HepG2 (cell line): Measurements from ENCODE around the gene KRT73. TPM values are rescaled to one million over a fixed set of nuclear protein-coding genes. Genes with fewer than 3 reads are reported as not detected.

Experiments used
- ATAC-seq: fragments of 200-7000 bp; cut with Tn5 transposase; 3 replicates; pipeline ENCODE4 v1.9.1; 2020; ENCODE audit warnings: mild to moderate bottlenecking, moderate library complexity
- BruUV-seq: library from RNA; stranded (reverse); fragments of 400-500 nt; replicated peaks from 2 replicates; lab custom pipeline; 2021; lab: Mats Ljungman, UMichigan
- CTCF ChIA-PET: fragments of 300-600 bp; formaldehyde crosslinking; extraction: SDS; loops from one replicate; lab custom pipeline; 2021; ENCODE audit warnings: low total read pairs, inconsistent platforms, low intra/inter-chr PET ratio; lab: Yijun Ruan, JAX
- POLR2A ChIA-PET: fragments of 350-600 bp; sonication (Branson Sonifier 250); formaldehyde crosslinking; loops from one replicate; lab custom pipeline; 2020; ENCODE audit warnings: antibody characterized with exemption, inconsistent platforms; lab: Yijun Ruan, JAX
- DNase-seq: peaks from one replicate; pipeline ENCODE4 v3.0.0-alpha.2; 2015; ENCODE audit warnings: low spot score
- FAIRE-seq: peaks from 3 replicates; lab custom pipeline; 2011; peaks lifted over from hg19 to GRCh38; lab: Jason Lieb, UNC
- H2AFZ ChIP-seq: one replicate; pipeline ENCODE4 v1.6.1; 2011; ENCODE audit warnings: low read length, inconsistent platforms
- H3K27ac ChIP-seq: fragments of 300-600 bp; 3 replicates; pipeline ENCODE4 v1.8.0; 2011; ENCODE audit warnings: mixed run types, mild to moderate bottlenecking, mixed read lengths, low read length, inconsistent platforms; ENCODE audit not compliant: insufficient read depth; ENCODE audit errors: extremely low read length
- H3K27me3 ChIP-seq, 2 experiments: fragments of 200-600 bp in 1 of 2; 2 replicates in 1 of 2; 3 replicates in 1 of 2; pipeline versions ENCODE4 v1.6.0 to v1.8.0; 2011; ENCODE audit warnings: low read length in 2 of 2, mild to moderate bottlenecking in 2 of 2, moderate library complexity in 2 of 2, inconsistent platforms in 1 of 2; ENCODE audit not compliant: insufficient read depth in 2 of 2, control insufficient read depth in 1 of 2
- H3K36me3 ChIP-seq, 2 experiments: fragments of 200-600 bp in 1 of 2; replicated peaks in 1 of 2; 2 replicates in 1 of 2; 3 replicates in 1 of 2; pipeline versions ENCODE4 v1.5.1 to v1.8.0; 2011; ENCODE audit warnings: low read length in 2 of 2, inconsistent platforms in 1 of 2; ENCODE audit not compliant: insufficient read depth in 2 of 2, control insufficient read depth in 1 of 2
- H3K4me1 ChIP-seq: 2 replicates; pipeline ENCODE4 v1.5.1; 2012; ENCODE audit warnings: low read length, inconsistent platforms; ENCODE audit not compliant: insufficient read depth
- H3K4me2 ChIP-seq: 2 replicates; pipeline ENCODE4 v1.6.0; 2011; ENCODE audit warnings: low read depth, low read length, inconsistent platforms
- H3K4me3 ChIP-seq, 3 experiments: fragments of 200-600 bp in 1 of 3; sonication (generic), shearing (Covaris generic) in 1 of 3; replicated peaks in 1 of 3; 2 replicates each; pipeline ENCODE4 v1.5.1; 2011 to 2016; ENCODE audit warnings: low read length in 3 of 3, inconsistent platforms in 2 of 3, low read depth in 2 of 3, mild to moderate bottlenecking in 2 of 3, control low read depth in 1 of 3, mixed read lengths in 1 of 3; ENCODE audit not compliant: insufficient read depth in 1 of 3
- H3K79me2 ChIP-seq: one replicate; pipeline ENCODE4 v1.6.1; 2011; ENCODE audit warnings: low read length, inconsistent platforms; ENCODE audit not compliant: insufficient read depth
- H3K9ac ChIP-seq: 2 replicates; pipeline ENCODE4 v1.6.0; 2011; ENCODE audit warnings: mild to moderate bottlenecking, low read depth, low read length, inconsistent platforms; ENCODE audit not compliant: insufficient read depth
- H3K9me3 ChIP-seq: 2 replicates; pipeline ENCODE4 v1.5.1; 2012; ENCODE audit warnings: mild to moderate bottlenecking, low read length
- H4K20me1 ChIP-seq: 2 replicates; pipeline ENCODE4 v1.6.0; 2011; ENCODE audit warnings: inconsistent platforms, mild to moderate bottlenecking, low read length, moderate library complexity; ENCODE audit not compliant: insufficient read depth
- GATAD1 ChIP-seq: IDR thresholded peaks from 2 replicates; pipeline ENCODE4 v1.6.1; 2016; ENCODE audit warnings: missing genetic modification reagents, missing compliant biosample characterization
- GFI1 ChIP-seq: sonication (generic); formaldehyde crosslinking; IDR thresholded peaks from 2 replicates; pipeline ENCODE4 v1.5.0; 2020; ENCODE audit warnings: missing genetic modification reagents, mild to moderate bottlenecking, borderline replicate concordance
- KLF9 ChIP-seq: IDR thresholded peaks from 2 replicates; pipeline ENCODE4 v1.6.1; 2016; ENCODE audit warnings: low read depth
- XRCC5 ChIP-seq: fragments of 200-400 bp; formaldehyde crosslinking; optimal IDR thresholded peaks from 2 replicates; pipeline ENCODE3; 2017; ENCODE audit warnings: mild to moderate bottlenecking, low read length
- YY1 ChIP-seq: IDR thresholded peaks from 2 replicates; pipeline ENCODE4 v1.6.1; 2011; ENCODE audit warnings: low read length, low read depth, moderate library complexity, mild to moderate bottlenecking; ENCODE audit not compliant: insufficient read depth, insufficient replicate concordance
- ZNF232 ChIP-seq: sonication (generic); formaldehyde crosslinking; IDR thresholded peaks from 2 replicates; pipeline ENCODE4 v1.4.0; 2020; ENCODE audit warnings: missing genetic modification reagents, borderline replicate concordance
- ZNF3 ChIP-seq: IDR thresholded peaks from 2 replicates; pipeline ENCODE4 v1.7.0; 2017; ENCODE audit warnings: inconsistent platforms
- ZNF337 ChIP-seq: sonication (generic); formaldehyde crosslinking; IDR thresholded peaks from 2 replicates; pipeline ENCODE4 v1.5.1; 2020; ENCODE audit warnings: missing genetic modification reagents, low read depth, mild to moderate bottlenecking, borderline replicate concordance
- WGBS: methylation state at CpG from one replicate; pipeline ENCODE4 v1.1.6; 2017; ENCODE audit warnings: low lambda C conversion rate; 5-methylcytosine and 5-hydroxymethylcytosine counted together
- in situ Hi-C: cut with HindIII; loops from 2 replicates; pipeline ENCODE4 v1.10.0; 2017; ENCODE audit warnings: low pct_unique_long_range_greater_than_20kb; ENCODE audit not compliant: extremely low pct_ligation_motif_present
- intact Hi-C: fragments of 100-400 bp; cut with micrococcal nuclease; formaldehyde crosslinking; loops from one replicate; pipeline ENCODE4 v1.10.0; 2022; ENCODE audit not compliant: unreplicated experiment
- polyA plus RNA-seq, 8 experiments: library from polyadenylated mRNA; depleted of rRNA in 3 of 8; stranded (reverse) in 7 of 8; unstranded in 1 of 8; fragments of >200 nt; fragmentation: Illumina TruSeq in 4 of 8; extraction: Trizol in 4 of 8; gene quantifications; 2 replicates each; pipeline versions ENCODE4 v1.2.1 to v1.2.3, GENCODE V29; 2011 to 2016; ENCODE audit warnings: low read depth in 4 of 8, missing spikeins in 1 of 8, mixed read lengths in 1 of 8; ENCODE audit not compliant: insufficient read depth in 1 of 8
- total RNA-seq, 5 experiments: library from RNA; depleted of rRNA; stranded (reverse); fragments of >200 nt; fragmentation: Illumina TruSeq; extraction: Trizol; gene quantifications; 2 replicates each; pipeline ENCODE4 v1.2.3, GENCODE V29; 2016; ENCODE audit warnings: low read depth in 1 of 5
- TF ChIP-seq, protein P1 (sequence below): sonication (generic); formaldehyde crosslinking; IDR thresholded peaks from 2 replicates; pipeline ENCODE4 v1.8.0; 2022; ENCODE audit warnings: mild to moderate bottlenecking, missing genetic modification reagents, moderate library complexity
- TF ChIP-seq, protein P2 (sequence below): IDR thresholded peaks from 2 replicates; pipeline ENCODE4 v1.6.1; 2016; ENCODE audit warnings: mild to moderate bottlenecking
- TF ChIP-seq, protein P3 (sequence below): sonication (generic); formaldehyde crosslinking; conservative IDR thresholded peaks from 2 replicates; pipeline ENCODE4 v1.4.0; 2020; ENCODE audit warnings: missing genetic modification reagents

The KRT73 gene
- total and polyA plus RNA-seq, 2 of the 13 experiments (the other 11 are each of a cell fraction or from before 2014, with no cell fraction given) = not detected

DNA sequence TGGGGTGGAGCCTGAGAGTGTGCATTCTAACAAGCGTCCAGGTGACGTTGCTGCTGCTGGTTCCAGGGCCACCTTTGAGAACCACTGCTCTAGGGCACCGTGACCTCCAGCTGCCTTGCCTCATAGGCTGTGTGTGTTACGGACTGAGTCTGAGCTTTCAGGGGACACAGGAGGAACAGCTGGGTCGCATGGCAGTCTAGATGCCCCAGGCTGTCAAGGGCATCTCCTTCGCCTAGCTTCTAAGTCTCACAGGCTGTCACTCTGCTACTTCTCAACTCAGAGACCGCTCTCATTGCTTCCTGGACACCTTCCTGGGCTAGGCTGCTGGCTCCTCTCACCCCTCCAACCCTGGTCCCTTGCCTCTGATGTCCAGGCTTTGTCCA is 965 bp downstream of the KRT73 start:
- Histone ChIP-seq H3K27ac (no peak overlapping the region), H3K79me2 (no peaks in the 10 kb centered on the region), H3K4me1 (no peaks in the 10 kb centered on the region), H3K4me3 (no peak overlapping the region), H3K36me3 (no peaks in the 10 kb centered on the region), H3K4me2 (no peak overlapping the region), H3K9me3 (no peaks in the 10 kb centered on the region), H4K20me1 (no peaks in the 10 kb centered on the region), H3K9ac (no peak overlapping the region), H3K27me3 (peaks cover 6 to 50% of the 10 kb centered on the region in 2 experiments; a peak in 3 of 5 replicates), H2AFZ (no peak overlapping the region)
- CTCF ChIA-PET = no interaction called here
- BruUV-seq = no TSS peak
- TF ChIP-seq, protein P1, sequence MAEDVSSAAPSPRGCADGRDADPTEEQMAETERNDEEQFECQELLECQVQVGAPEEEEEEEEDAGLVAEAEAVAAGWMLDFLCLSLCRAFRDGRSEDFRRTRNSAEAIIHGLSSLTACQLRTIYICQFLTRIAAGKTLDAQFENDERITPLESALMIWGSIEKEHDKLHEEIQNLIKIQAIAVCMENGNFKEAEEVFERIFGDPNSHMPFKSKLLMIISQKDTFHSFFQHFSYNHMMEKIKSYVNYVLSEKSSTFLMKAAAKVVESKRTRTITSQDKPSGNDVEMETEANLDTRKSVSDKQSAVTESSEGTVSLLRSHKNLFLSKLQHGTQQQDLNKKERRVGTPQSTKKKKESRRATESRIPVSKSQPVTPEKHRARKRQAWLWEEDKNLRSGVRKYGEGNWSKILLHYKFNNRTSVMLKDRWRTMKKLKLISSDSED (CRISPR knock-in tag) = no peak
- no peak for TF ChIP-seq GFI1
- TF ChIP-seq, protein P2, sequence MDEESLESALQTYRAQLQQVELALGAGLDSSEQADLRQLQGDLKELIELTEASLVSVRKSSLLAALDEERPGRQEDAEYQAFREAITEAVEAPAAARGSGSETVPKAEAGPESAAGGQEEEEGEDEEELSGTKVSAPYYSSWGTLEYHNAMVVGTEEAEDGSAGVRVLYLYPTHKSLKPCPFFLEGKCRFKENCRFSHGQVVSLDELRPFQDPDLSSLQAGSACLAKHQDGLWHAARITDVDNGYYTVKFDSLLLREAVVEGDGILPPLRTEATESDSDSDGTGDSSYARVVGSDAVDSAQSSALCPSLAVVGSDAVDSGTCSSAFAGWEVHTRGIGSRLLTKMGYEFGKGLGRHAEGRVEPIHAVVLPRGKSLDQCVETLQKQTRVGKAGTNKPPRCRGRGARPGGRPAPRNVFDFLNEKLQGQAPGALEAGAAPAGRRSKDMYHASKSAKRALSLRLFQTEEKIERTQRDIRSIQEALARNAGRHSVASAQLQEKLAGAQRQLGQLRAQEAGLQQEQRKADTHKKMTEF (CRISPR knock-in tag) = no peak
- TF ChIP-seq GATAD1 (CRISPR knock-in tag) = no peak
- no peak for TF ChIP-seq ZNF337 (CRISPR knock-in tag)
- TF ChIP-seq, protein P3, sequence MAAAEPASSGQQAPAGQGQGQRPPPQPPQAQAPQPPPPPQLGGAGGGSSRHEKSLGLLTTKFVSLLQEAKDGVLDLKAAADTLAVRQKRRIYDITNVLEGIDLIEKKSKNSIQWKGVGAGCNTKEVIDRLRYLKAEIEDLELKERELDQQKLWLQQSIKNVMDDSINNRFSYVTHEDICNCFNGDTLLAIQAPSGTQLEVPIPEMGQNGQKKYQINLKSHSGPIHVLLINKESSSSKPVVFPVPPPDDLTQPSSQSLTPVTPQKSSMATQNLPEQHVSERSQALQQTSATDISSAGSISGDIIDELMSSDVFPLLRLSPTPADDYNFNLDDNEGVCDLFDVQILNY (CRISPR knock-in tag) = no peak
- TF ChIP-seq XRCC5 = no peak
- TF ChIP-seq ZNF3 (CRISPR knock-in tag) = no peak
- no peak for TF ChIP-seq YY1
- TF ChIP-seq KLF9 = no peak
- no peak for TF ChIP-seq ZNF232
- 7% methylated on average over 3 of the region's 7 CpGs for WGBS
- FAIRE-seq (no peak), ATAC-seq (no peak), DNase-seq (no peak)
- intact Hi-C loops (no loop called here), in situ Hi-C loops (no loop called here)
- POLR2A ChIA-PET = no interaction called here
